Panc1 (cell line): ENCODE measurements around the gene ATRAID.

Source experiments
- CTCF ChIP-seq: fragments of 450-650 bp; IDR thresholded peaks from 2 replicates; pipeline ENCODE4 v1.5.1; 2017; ENCODE audit warnings: mild to moderate bottlenecking
- POLR2AphosphoS5 ChIP-seq: IDR thresholded peaks from 2 replicates; pipeline ENCODE4 v1.6.1; 2012; ENCODE audit warnings: mild to moderate bottlenecking, low read depth, low read length, moderate library complexity
- TF ChIP-seq, protein P1 (sequence below), 2 experiments: IDR thresholded peaks; 2 replicates each; pipeline ENCODE4 v1.6.1; 2011 to 2012; ENCODE audit warnings: low read depth in 2 of 2, control low read depth in 1 of 2, low read length in 1 of 2, mild to moderate bottlenecking in 1 of 2, moderate library complexity in 1 of 2; ENCODE audit not compliant: insufficient read depth in 1 of 2

GRCh38 chr2:27182346-27182745, 29.5 kb upstream of the ATRAID start:
- TF ChIP-seq CTCF (no peak), POLR2AphosphoS5 (no peak)
- TF ChIP-seq, protein P1, sequence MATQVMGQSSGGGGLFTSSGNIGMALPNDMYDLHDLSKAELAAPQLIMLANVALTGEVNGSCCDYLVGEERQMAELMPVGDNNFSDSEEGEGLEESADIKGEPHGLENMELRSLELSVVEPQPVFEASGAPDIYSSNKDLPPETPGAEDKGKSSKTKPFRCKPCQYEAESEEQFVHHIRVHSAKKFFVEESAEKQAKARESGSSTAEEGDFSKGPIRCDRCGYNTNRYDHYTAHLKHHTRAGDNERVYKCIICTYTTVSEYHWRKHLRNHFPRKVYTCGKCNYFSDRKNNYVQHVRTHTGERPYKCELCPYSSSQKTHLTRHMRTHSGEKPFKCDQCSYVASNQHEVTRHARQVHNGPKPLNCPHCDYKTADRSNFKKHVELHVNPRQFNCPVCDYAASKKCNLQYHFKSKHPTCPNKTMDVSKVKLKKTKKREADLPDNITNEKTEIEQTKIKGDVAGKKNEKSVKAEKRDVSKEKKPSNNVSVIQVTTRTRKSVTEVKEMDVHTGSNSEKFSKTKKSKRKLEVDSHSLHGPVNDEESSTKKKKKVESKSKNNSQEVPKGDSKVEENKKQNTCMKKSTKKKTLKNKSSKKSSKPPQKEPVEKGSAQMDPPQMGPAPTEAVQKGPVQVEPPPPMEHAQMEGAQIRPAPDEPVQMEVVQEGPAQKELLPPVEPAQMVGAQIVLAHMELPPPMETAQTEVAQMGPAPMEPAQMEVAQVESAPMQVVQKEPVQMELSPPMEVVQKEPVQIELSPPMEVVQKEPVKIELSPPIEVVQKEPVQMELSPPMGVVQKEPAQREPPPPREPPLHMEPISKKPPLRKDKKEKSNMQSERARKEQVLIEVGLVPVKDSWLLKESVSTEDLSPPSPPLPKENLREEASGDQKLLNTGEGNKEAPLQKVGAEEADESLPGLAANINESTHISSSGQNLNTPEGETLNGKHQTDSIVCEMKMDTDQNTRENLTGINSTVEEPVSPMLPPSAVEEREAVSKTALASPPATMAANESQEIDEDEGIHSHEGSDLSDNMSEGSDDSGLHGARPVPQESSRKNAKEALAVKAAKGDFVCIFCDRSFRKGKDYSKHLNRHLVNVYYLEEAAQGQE (IDR thresholded peaks at IDR 0.05; ENCODE audit: insufficient read depth in 1 of 2, low read depth in 2 of 2, low read length in 1 of 2) = no peak
